ENCODE data around the gene PLEKHM3. TPM values are rescaled to one million over a fixed set of nuclear protein-coding genes. Genes with fewer than 3 reads are reported as not detected.

PLEKHM3 gene
- polyA plus RNA-seq, 1 donor (not counting 4 experiments of a cell fraction or from before 2014, with no cell fraction given): 2.9 TPM

DNA sequence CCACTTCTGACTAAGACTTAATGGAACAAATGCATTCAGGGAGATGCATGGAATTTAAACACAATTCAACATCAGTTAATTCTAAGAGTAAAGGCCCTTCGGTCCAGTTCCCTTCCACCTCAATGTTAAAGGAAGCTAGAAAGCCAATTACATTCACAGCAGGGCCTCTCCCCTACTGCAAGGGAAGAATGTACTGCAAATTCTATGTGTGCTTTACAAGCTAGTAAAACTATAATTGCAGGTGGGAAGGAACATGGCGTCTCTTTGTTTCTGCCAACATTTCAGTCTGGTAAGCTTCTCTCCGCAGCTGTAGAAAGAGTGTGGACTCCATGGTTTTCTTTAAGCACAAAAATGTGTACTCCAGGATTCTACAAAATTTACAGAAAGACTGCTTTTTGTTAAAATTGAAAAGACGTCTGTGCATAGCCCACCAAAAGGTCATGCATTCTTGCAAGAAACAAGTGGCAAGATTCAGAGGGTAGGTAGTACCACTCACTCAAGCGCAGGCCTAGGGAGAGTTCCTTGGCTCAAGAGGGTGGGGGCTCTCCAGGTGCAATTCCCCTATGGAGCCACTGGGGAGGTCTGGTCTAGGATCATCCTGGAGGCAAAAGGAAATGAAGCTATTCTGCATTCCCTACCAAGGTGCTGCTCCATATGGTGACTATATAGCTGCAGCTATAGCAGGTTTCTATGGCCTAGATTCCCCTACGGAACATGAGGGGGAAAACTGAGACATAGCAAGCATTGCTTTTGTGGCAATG is 128.6 kb downstream of the PLEKHM3 start:
- Histone ChIP-seq H3K27me3 (ENCODE audit: control insufficient read depth, extremely low read depth, insufficient read depth, low read length) (no peaks in the 10 kb centered on the region), H3K9me3 (ENCODE audit: control insufficient read depth, low read depth, low read length) (no peaks in the 10 kb centered on the region), H3K79me2 (ENCODE audit: control insufficient read depth, insufficient read depth, low read length) (no peaks in the 10 kb centered on the region), H3K9ac (ENCODE audit: control insufficient read depth, extremely low read depth, insufficient read depth, low read length) (no peak overlapping the region), H3K36me3 (ENCODE audit: control insufficient read depth in 2 of 2, extremely low read depth in 1 of 2, insufficient read depth in 2 of 2, low read length in 2 of 2) (no peaks in the 10 kb centered on the region), H4K20me1 (ENCODE audit: control insufficient read depth, extremely low read depth, insufficient read depth, low read length) (no peaks in the 10 kb centered on the region), H3K4me3 (ENCODE audit: control insufficient read depth in 2 of 3, extremely low read depth in 1 of 3, insufficient read depth in 2 of 3, low read depth in 1 of 3, low read length in 3 of 3) (no peak overlapping the region), H3K27ac (ENCODE audit: control insufficient read depth, insufficient read depth, low read length) (no peak overlapping the region), H2AFZ (ENCODE audit: control insufficient read depth, low read length) (no peak overlapping the region), H3K4me1 (ENCODE audit: control insufficient read depth, extremely low read depth, insufficient read depth, low read length) (no peaks in the 10 kb centered on the region), H3K4me2 (ENCODE audit: control insufficient read depth, extremely low read depth, insufficient read depth, low read depth, low read length) (no peak overlapping the region), H3K9me1 (ENCODE audit: control insufficient read depth, extremely low read depth, insufficient read depth, low read length) (no peaks in the 10 kb centered on the region)
- FAIRE-seq (no peak), DNase-seq (ENCODE audit: low read depth, low spot score) (no peak)
- dilution Hi-C loops (cut with MboI; ENCODE audit: extremely low pct_ligation_motif_present, low sequenced_read_pairs): no loop called here
- no peak for TF ChIP-seq EZH2 (IDR thresholded peaks at IDR 0.05; ENCODE audit: low read length)
- TF ChIP-seq, protein P1, sequence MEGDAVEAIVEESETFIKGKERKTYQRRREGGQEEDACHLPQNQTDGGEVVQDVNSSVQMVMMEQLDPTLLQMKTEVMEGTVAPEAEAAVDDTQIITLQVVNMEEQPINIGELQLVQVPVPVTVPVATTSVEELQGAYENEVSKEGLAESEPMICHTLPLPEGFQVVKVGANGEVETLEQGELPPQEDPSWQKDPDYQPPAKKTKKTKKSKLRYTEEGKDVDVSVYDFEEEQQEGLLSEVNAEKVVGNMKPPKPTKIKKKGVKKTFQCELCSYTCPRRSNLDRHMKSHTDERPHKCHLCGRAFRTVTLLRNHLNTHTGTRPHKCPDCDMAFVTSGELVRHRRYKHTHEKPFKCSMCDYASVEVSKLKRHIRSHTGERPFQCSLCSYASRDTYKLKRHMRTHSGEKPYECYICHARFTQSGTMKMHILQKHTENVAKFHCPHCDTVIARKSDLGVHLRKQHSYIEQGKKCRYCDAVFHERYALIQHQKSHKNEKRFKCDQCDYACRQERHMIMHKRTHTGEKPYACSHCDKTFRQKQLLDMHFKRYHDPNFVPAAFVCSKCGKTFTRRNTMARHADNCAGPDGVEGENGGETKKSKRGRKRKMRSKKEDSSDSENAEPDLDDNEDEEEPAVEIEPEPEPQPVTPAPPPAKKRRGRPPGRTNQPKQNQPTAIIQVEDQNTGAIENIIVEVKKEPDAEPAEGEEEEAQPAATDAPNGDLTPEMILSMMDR (optimal IDR thresholded peaks at IDR 0.05 in 1 of 3, IDR thresholded peaks at IDR 0.05 in 1 of 3, conservative IDR thresholded peaks at IDR 0.05 in 1 of 3; ENCODE audit: extremely low read depth in 1 of 3, insufficient read depth in 2 of 3, low read length in 3 of 3): peak; percentile 3 to 40 (median 31)

DNA sequence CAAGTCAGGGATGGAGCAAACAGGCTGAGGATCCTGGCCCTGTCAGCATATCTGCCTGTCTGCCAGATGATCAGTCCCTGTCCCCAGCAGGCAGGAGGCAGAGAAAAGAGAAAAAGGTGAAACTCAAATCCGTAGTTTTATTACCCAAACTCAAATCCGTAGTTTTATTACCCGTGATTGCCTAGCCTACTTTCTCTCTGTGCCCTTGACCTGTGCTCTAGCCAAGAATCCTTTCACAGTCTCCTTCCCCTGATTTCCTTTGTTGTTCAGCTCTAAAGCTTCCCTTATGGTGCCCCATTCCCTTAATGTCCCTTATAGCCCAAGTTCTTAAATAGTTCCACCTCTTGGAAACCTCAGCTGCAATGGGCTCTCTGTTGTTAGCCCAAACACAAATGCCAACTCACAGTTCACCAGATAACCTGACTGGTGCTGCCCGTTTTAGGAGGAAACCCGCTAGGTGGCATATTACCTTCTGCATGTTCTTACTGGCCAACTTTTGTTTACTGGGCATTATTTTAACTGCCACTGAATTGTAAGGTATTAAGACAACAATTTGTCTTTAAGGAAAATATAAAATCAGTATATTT is 130.0 kb downstream of the PLEKHM3 start:
- no peak for FAIRE-seq
- Histone ChIP-seq H3K9ac (ENCODE audit: control insufficient read depth, extremely low read depth, insufficient read depth, low read length) (no peak overlapping the region), H3K36me3 (ENCODE audit: control insufficient read depth in 2 of 2, extremely low read depth in 1 of 2, insufficient read depth in 2 of 2, low read length in 2 of 2) (no peaks in the 10 kb centered on the region), H3K4me2 (ENCODE audit: control insufficient read depth, extremely low read depth, insufficient read depth, low read depth, low read length) (no peak overlapping the region), H3K79me2 (ENCODE audit: control insufficient read depth, insufficient read depth, low read length) (no peaks in the 10 kb centered on the region), H3K9me1 (ENCODE audit: control insufficient read depth, extremely low read depth, insufficient read depth, low read length) (no peaks in the 10 kb centered on the region), H3K4me3 (ENCODE audit: control insufficient read depth in 2 of 3, extremely low read depth in 1 of 3, insufficient read depth in 2 of 3, low read depth in 1 of 3, low read length in 3 of 3) (no peak overlapping the region), H3K27me3 (ENCODE audit: control insufficient read depth, extremely low read depth, insufficient read depth, low read length) (no peaks in the 10 kb centered on the region), H3K27ac (ENCODE audit: control insufficient read depth, insufficient read depth, low read length) (no peak overlapping the region), H3K9me3 (ENCODE audit: control insufficient read depth, low read depth, low read length) (no peaks in the 10 kb centered on the region), H4K20me1 (ENCODE audit: control insufficient read depth, extremely low read depth, insufficient read depth, low read length) (no peaks in the 10 kb centered on the region), H3K4me1 (ENCODE audit: control insufficient read depth, extremely low read depth, insufficient read depth, low read length) (no peaks in the 10 kb centered on the region), H2AFZ (ENCODE audit: control insufficient read depth, low read length) (no peak overlapping the region)
- dilution Hi-C loops (cut with MboI; ENCODE audit: extremely low pct_ligation_motif_present, low sequenced_read_pairs): no loop called here
- TF ChIP-seq, protein P1 (optimal IDR thresholded peaks at IDR 0.05 in 1 of 3, IDR thresholded peaks at IDR 0.05 in 1 of 3, conservative IDR thresholded peaks at IDR 0.05 in 1 of 3; ENCODE audit: extremely low read depth in 1 of 3, insufficient read depth in 2 of 3, low read length in 3 of 3): no peak
- no peak for TF ChIP-seq EZH2 (IDR thresholded peaks at IDR 0.05; ENCODE audit: low read length)
- no peak for DNase-seq (ENCODE audit: low read depth, low spot score)

All from keratinocyte (primary cell).